ENCODE results near the gene UPF2.

DNA sequence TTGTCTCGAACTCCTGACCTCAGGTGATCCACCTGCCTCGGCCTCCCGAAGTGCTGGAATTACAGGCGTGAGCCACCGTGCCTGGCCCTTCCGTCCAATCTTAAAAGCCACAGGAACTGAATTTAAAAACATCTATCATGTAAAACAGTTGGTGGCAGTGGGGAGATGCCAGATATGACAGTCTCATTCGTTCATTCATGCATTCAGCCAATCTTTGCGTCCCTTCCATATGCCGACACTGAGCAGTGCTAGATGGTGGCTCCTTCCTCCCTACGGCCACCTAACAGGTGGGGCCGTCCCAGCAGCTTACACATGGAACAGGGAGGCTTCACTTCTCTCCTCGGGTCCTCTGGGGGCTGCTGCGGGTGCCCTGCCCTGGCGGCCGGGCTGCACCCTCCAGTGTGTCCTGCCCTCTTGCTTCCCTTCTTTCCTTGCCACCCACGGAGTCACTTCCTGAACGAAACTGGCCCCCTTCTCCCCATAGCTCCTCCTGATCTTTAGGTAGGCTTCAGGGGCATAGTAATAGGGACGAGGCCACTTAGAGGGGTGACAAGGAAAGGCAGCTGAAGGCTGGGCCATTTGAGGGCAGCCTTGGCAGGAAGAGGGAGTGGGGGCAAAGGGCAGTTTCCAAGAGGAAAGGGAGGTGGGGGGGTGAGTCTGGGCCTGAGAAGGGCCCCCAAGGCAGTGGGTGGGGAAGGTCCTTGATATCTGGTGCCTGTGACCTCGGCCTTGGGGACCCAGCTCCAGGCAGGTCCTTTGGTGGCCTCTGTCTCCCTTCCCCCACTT, 165.6 kb downstream of the UPF2 start:
- TF ChIP-seq, protein P1, sequence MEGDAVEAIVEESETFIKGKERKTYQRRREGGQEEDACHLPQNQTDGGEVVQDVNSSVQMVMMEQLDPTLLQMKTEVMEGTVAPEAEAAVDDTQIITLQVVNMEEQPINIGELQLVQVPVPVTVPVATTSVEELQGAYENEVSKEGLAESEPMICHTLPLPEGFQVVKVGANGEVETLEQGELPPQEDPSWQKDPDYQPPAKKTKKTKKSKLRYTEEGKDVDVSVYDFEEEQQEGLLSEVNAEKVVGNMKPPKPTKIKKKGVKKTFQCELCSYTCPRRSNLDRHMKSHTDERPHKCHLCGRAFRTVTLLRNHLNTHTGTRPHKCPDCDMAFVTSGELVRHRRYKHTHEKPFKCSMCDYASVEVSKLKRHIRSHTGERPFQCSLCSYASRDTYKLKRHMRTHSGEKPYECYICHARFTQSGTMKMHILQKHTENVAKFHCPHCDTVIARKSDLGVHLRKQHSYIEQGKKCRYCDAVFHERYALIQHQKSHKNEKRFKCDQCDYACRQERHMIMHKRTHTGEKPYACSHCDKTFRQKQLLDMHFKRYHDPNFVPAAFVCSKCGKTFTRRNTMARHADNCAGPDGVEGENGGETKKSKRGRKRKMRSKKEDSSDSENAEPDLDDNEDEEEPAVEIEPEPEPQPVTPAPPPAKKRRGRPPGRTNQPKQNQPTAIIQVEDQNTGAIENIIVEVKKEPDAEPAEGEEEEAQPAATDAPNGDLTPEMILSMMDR (IDR thresholded peaks at IDR 0.05) = no peak
- no peak for TF ChIP-seq POLR2AphosphoS5 (IDR thresholded peaks at IDR 0.05)
